H1 (cell line): Measurements from ENCODE around the gene SRRM5. TPM values are rescaled to one million over a fixed set of nuclear protein-coding genes. Genes with fewer than 3 reads are reported as not detected.

ENCODE experiments used
- CTCF ChIA-PET: fragments of 300-600 bp; sonication (Branson Sonifier 250); formaldehyde crosslinking; loops from one replicate; lab custom pipeline; 2021; ENCODE audit not compliant: partially characterized antibody; lab: Charles Lee
- POLR2A ChIA-PET: fragments of 300-600 bp; sonication (Branson Sonifier 250); formaldehyde crosslinking; loops from one replicate; lab custom pipeline; 2021; ENCODE audit warnings: inconsistent platforms; ENCODE audit not compliant: partially characterized antibody; lab: Charles Lee
- DNase-seq, 2 experiments: peaks; one replicate each; pipeline versions ENCODE4 v3.0.0 to v3.0.0-alpha.2; 2010 to 2022; ENCODE audit warnings: low spot score in 2 of 2, low read depth in 1 of 2, mixed read lengths in 1 of 2
- FAIRE-seq: peaks from 2 replicates; lab custom pipeline; 2011; peaks lifted over from hg19 to GRCh38; lab: Jason Lieb, UNC
- H2AFZ ChIP-seq: 2 replicates; pipeline ENCODE4 v1.8.1; 2012; ENCODE audit warnings: low read length, inconsistent platforms
- H2AK5ac ChIP-seq: 2 replicates; pipeline ENCODE4 v1.6.1; 2013; ENCODE audit warnings: low read depth, low read length
- H2BK120ac ChIP-seq: replicated peaks from 2 replicates; pipeline ENCODE3; 2013; ENCODE audit warnings: low read depth, low read length, inconsistent platforms
- H2BK12ac ChIP-seq: 2 replicates; pipeline ENCODE4 v1.6.1; 2013; ENCODE audit warnings: low read depth, low read length
- H2BK15ac ChIP-seq: 2 replicates; pipeline ENCODE4 v1.6.1; 2013; ENCODE audit warnings: low read length
- H2BK20ac ChIP-seq: 2 replicates; pipeline ENCODE4 v1.6.1; 2013; ENCODE audit warnings: low read length
- H2BK5ac ChIP-seq: 2 replicates; pipeline ENCODE4 v1.6.1; 2013; ENCODE audit warnings: low read depth, low read length
- H3K14ac ChIP-seq: 2 replicates; pipeline ENCODE4 v1.6.1; 2013; ENCODE audit warnings: inconsistent platforms; ENCODE audit not compliant: insufficient read length
- H3K18ac ChIP-seq: 2 replicates; pipeline ENCODE4 v1.6.1; 2013; ENCODE audit warnings: low read length; ENCODE audit errors: extremely low read depth
- H3K23ac ChIP-seq: 2 replicates; pipeline ENCODE4 v1.6.1; 2013; ENCODE audit warnings: inconsistent platforms; ENCODE audit not compliant: insufficient read length
- H3K23me2 ChIP-seq: 2 replicates; pipeline ENCODE4 v1.6.1; 2013; ENCODE audit warnings: low read depth, low read length
- H3K27ac ChIP-seq: 2 replicates; pipeline ENCODE4 v1.6.1; 2011; ENCODE audit warnings: low read depth, low read length, inconsistent platforms
- H3K27me3 ChIP-seq, 4 experiments: replicated peaks in 1 of 4; 1 replicate in 1 of 4; 2 replicates in 3 of 4; pipeline versions ENCODE4 v1.6.1 to v1.8.1; 2011 to 2013; ENCODE audit warnings: low read length in 3 of 4, mild to moderate bottlenecking in 3 of 4, inconsistent platforms in 2 of 4, mixed read lengths in 2 of 4, moderate library complexity in 1 of 4; ENCODE audit not compliant: control insufficient read depth in 3 of 4, insufficient read depth in 3 of 4; ENCODE audit errors: extremely low read depth in 1 of 4
- H3K36me3 ChIP-seq, 4 experiments: 2 replicates each; pipeline versions ENCODE4 v1.6.1 to v1.8.1; 2011 to 2013; ENCODE audit warnings: mild to moderate bottlenecking in 4 of 4, low read length in 3 of 4, moderate library complexity in 2 of 4, control low read depth in 1 of 4, inconsistent platforms in 1 of 4; ENCODE audit not compliant: insufficient read depth in 4 of 4, control insufficient read depth in 2 of 4
- H3K4ac ChIP-seq: replicated peaks from 2 replicates; pipeline ENCODE3; 2013; ENCODE audit warnings: low read length, low read depth, mixed read lengths, inconsistent platforms; ENCODE audit not compliant: insufficient read length
- H3K4me1 ChIP-seq, 4 experiments: replicated peaks in 1 of 4; 1 replicate in 1 of 4; 2 replicates in 3 of 4; pipeline versions ENCODE4 v1.6.1 to v1.8.1; 2011 to 2013; ENCODE audit warnings: low read length in 3 of 4, inconsistent platforms in 2 of 4, mixed read lengths in 1 of 4; ENCODE audit not compliant: insufficient read depth in 4 of 4, control insufficient read depth in 3 of 4
- H3K4me2 ChIP-seq, 2 experiments: 2 replicates each; pipeline versions ENCODE4 v1.6.1 to v1.8.1; 2011 to 2013; ENCODE audit warnings: low read depth in 2 of 2, low read length in 2 of 2, control low read depth in 1 of 2, inconsistent platforms in 1 of 2, mild to moderate bottlenecking in 1 of 2; ENCODE audit not compliant: insufficient read depth in 1 of 2
- H3K4me3 ChIP-seq, 4 experiments: fragments of 200-600, 300-600 bp in 1 of 4; sonication (generic), shearing (Covaris generic), sonication (Bioruptor Twin) in 1 of 4; 2 replicates each; pipeline versions ENCODE4 v1.5.1 to v1.8.1; 2011 to 2016; ENCODE audit warnings: low read length in 4 of 4, low read depth in 3 of 4, control low read depth in 2 of 4, inconsistent platforms in 2 of 4, mild to moderate bottlenecking in 2 of 4, mixed read lengths in 1 of 4, moderate library complexity in 1 of 4; ENCODE audit not compliant: insufficient read depth in 2 of 4; ENCODE audit errors: extremely low read depth in 1 of 4
- H3K56ac ChIP-seq: replicated peaks from 2 replicates; pipeline ENCODE3; 2013; ENCODE audit warnings: low read depth, mild to moderate bottlenecking, mixed read lengths, low read length, inconsistent platforms; ENCODE audit not compliant: insufficient read length
- H3K79me1 ChIP-seq: 2 replicates; pipeline ENCODE4 v1.6.1; 2013; ENCODE audit warnings: low read depth, low read length, control low read depth
- H3K79me2 ChIP-seq, 2 experiments: 2 replicates each; pipeline versions ENCODE4 v1.6.1 to v1.8.1; 2012 to 2013; ENCODE audit warnings: low read length in 2 of 2, mild to moderate bottlenecking in 2 of 2, inconsistent platforms in 1 of 2; ENCODE audit not compliant: insufficient read depth in 2 of 2, control insufficient read depth in 1 of 2
- H3K9ac ChIP-seq, 4 experiments: replicated peaks in 1 of 4; 1 replicate in 1 of 4; 2 replicates in 3 of 4; pipeline versions ENCODE4 v1.6.1 to v1.8.1; 2011 to 2013; ENCODE audit warnings: low read depth in 3 of 4, low read length in 3 of 4, control low read depth in 2 of 4, mild to moderate bottlenecking in 2 of 4, moderate library complexity in 2 of 4, inconsistent platforms in 1 of 4; ENCODE audit errors: extremely low read depth in 1 of 4
- H3K9me3 ChIP-seq, 2 experiments: 2 replicates each; pipeline versions ENCODE4 v1.6.1 to v1.8.1; 2012 to 2013; ENCODE audit warnings: mild to moderate bottlenecking in 2 of 2, moderate library complexity in 2 of 2, control low read depth in 1 of 2, inconsistent platforms in 1 of 2, low read depth in 1 of 2, low read length in 1 of 2, mixed read lengths in 1 of 2; ENCODE audit not compliant: insufficient read depth in 2 of 2
- H4K20me1 ChIP-seq, 2 experiments: replicated peaks in 1 of 2; 2 replicates each; pipeline versions ENCODE3 to v1.8.1; 2011 to 2013; ENCODE audit warnings: inconsistent platforms in 2 of 2, low read length in 2 of 2, mild to moderate bottlenecking in 1 of 2; ENCODE audit not compliant: insufficient read depth in 2 of 2, control insufficient read depth in 1 of 2
- H4K5ac ChIP-seq: 2 replicates; pipeline ENCODE4 v1.6.1; 2013; ENCODE audit warnings: low read length, low read depth, mixed read lengths, inconsistent platforms; ENCODE audit not compliant: insufficient read length
- H4K8ac ChIP-seq: 2 replicates; pipeline ENCODE4 v1.8.0; 2013; ENCODE audit warnings: mild to moderate bottlenecking, moderate library complexity, low read length, inconsistent platforms; ENCODE audit not compliant: insufficient read depth; ENCODE audit errors: extremely low read depth
- H4K91ac ChIP-seq: replicated peaks from 2 replicates; pipeline ENCODE3; 2013; ENCODE audit warnings: low read length, mixed read lengths, inconsistent platforms; ENCODE audit not compliant: insufficient read length
- BACH1 ChIP-seq: IDR thresholded peaks from 2 replicates; pipeline ENCODE4 v1.6.1; 2012; ENCODE audit warnings: low read length, improper control_type of control experiment
- BCL11A ChIP-seq, 2 experiments: IDR thresholded peaks; one replicate each; pipeline ENCODE4 v1.6.1; 2011; ENCODE audit warnings: low read depth in 2 of 2, low read length in 2 of 2, mild to moderate bottlenecking in 2 of 2
- EP300 ChIP-seq, 2 experiments: IDR thresholded peaks; 1 replicate in 1 of 2; 2 replicates in 1 of 2; pipeline ENCODE4 v1.6.1; 2011 to 2012; ENCODE audit warnings: low read depth in 2 of 2, low read length in 2 of 2, mild to moderate bottlenecking in 2 of 2, borderline replicate concordance in 1 of 2, inconsistent platforms in 1 of 2, moderate library complexity in 1 of 2
- JUND ChIP-seq: IDR thresholded peaks from 2 replicates; pipeline ENCODE4 v1.6.1; 2011; ENCODE audit warnings: mild to moderate bottlenecking, improper control_type of control experiment, low read length
- MAFK ChIP-seq: IDR thresholded peaks from 2 replicates; pipeline ENCODE4 v1.6.1; 2012; ENCODE audit warnings: low read depth, mild to moderate bottlenecking, improper control_type of control experiment, low read length
- POLR2A ChIP-seq, 2 experiments: IDR thresholded peaks; 1 replicate in 1 of 2; 2 replicates in 1 of 2; pipeline ENCODE4 v1.6.1; 2011; ENCODE audit warnings: low read depth in 2 of 2, low read length in 2 of 2, mild to moderate bottlenecking in 2 of 2; ENCODE audit errors: control extremely low read depth in 1 of 2
- POLR2AphosphoS5 ChIP-seq: IDR thresholded peaks from 2 replicates; pipeline ENCODE4 v1.6.1; 2011; ENCODE audit warnings: low read depth, low read length
- SIN3A ChIP-seq, 2 experiments: IDR thresholded peaks in 1 of 2; conservative IDR thresholded peaks in 1 of 2; 2 replicates each; pipeline ENCODE4 v1.6.1; 2011 to 2012; ENCODE audit warnings: low read length in 2 of 2, improper control_type of control experiment in 1 of 2, low read depth in 1 of 2, mild to moderate bottlenecking in 1 of 2
- SP1 ChIP-seq: IDR thresholded peaks from 2 replicates; pipeline ENCODE4 v1.6.1; 2011; ENCODE audit warnings: low read depth, low read length
- SUZ12 ChIP-seq: fragments of 200-600 bp; sonication (generic); IDR thresholded peaks from 2 replicates; pipeline ENCODE4 v1.6.1; 2012; ENCODE audit warnings: mild to moderate bottlenecking, inconsistent platforms, low read length, moderate library complexity, mixed read lengths
- TBP ChIP-seq: IDR thresholded peaks from 2 replicates; pipeline ENCODE4 v1.6.1; 2011; ENCODE audit warnings: low read depth, low read length, improper control_type of control experiment
- TEAD4 ChIP-seq: IDR thresholded peaks from 2 replicates; pipeline ENCODE4 v1.6.1; 2012; ENCODE audit warnings: low read depth, low read length, inconsistent platforms, mixed read lengths
- WGBS, 2 experiments: shearing (Covaris generic) in 1 of 2; methylation state at CpG; one replicate each; pipeline versions ENCODE4 v1.1.6 to v1.1.7; 2013 to 2015; ENCODE audit warnings: low lambda C conversion rate in 2 of 2, mixed read lengths in 2 of 2, inconsistent platforms in 1 of 2, low coverage in 1 of 2, missing lambda C conversion rate in 1 of 2; ENCODE audit not compliant: insufficient replicate concordance in 2 of 2, insufficient coverage in 1 of 2, insufficient read length in 1 of 2; ENCODE audit errors: extremely low coverage in 1 of 2, missing lambda C conversion rate in 1 of 2; 5-methylcytosine and 5-hydroxymethylcytosine counted together
- polyA plus RNA-seq, 7 experiments: library from polyadenylated mRNA; depleted of rRNA in 3 of 7; stranded (reverse) in 5 of 7; unstranded in 2 of 7; fragments of >200 nt in 5 of 7; fragments of 200-250 nt in 2 of 7; gene quantifications; 1 replicate in 5 of 7; 2 replicates in 1 of 7; 4 replicates in 1 of 7; pipeline versions ENCODE4 v1.2.1 to v1.2.3, GENCODE V29; 2011 to 2013; ENCODE audit warnings: missing spikeins in 2 of 7, mixed read lengths in 2 of 7
- total RNA-seq: library from RNA; stranded (reverse); fragmentation: NEBNext Ultra II Directional; extraction: Animal tissue kit (Norgen Biotek cat#: 25700); gene quantifications from 2 replicates; pipeline ENCODE4 v1.2.1, GENCODE V29; 2021

Gene SRRM5
- total and polyA plus RNA-seq, 2 of the 8 experiments (the other 6 are each of a cell fraction or from before 2014, with no cell fraction given) = 0.06 to 0.11 TPM

DNA sequence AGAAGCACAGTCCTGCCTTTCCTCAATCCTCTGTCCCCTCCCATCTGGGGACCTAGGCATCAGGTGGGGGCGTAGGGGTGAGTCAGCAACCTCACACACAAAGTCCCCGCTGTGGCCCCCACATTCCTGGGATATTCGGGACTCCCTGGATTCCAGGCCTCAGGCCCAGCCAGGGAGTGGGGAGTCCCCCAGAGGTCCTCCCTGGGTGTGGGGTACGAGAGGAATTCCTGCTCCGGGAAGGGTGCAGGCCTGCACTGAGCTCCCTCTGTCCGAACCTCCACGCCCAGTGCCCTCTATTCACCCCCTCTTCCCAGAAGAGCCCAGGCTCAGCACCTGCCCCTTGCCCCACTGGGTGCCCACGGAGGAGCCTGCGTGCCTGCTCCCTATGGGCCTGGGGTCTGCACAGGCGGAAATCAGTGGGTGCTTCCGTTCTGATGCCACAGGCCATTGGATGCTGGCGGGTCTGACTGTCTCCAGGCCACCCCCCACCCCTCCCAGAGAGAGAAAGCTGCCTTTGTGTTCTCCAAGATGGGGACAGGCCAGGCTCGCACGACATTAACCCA is 24.3 kb downstream of the SRRM5 start:
- no peak overlapping the region for H2BK120ac ChIP-seq
- no peak overlapping the region for H2AFZ ChIP-seq
- POLR2A ChIA-PET = interaction anchor here (0.8 to 2.0 kb wide), 6 partner anchors 14 to 103 kb away, joined by 3 to 7 read pairs (median 3); partner anchors contain the start of gene ZNF575
- peak in 1 of 2 experiments; percentile 70 for DNase-seq
- no peaks in the 10 kb centered on the region for H3K79me2 ChIP-seq
- H3K4me3 ChIP-seq = peak overlapping the region in 2 of 4 experiments; percentile 8 to 66; a peak in 2 of 8 replicates
- H3K4ac ChIP-seq = no peak overlapping the region
- H3K23me2 ChIP-seq = peaks cover 20% of the 10 kb centered on the region
- H3K79me1 ChIP-seq = peaks cover 2% of the 10 kb centered on the region; the same call in 1 of the 2 replicates
- H3K9ac ChIP-seq = no peak overlapping the region
- H4K91ac ChIP-seq = peak overlapping the region; percentile 47
- H2AK5ac ChIP-seq = no peak overlapping the region
- peak overlapping the region; percentile 52; the same call in 1 of the 2 replicates for H2BK5ac ChIP-seq
- H3K36me3 ChIP-seq = no peaks in the 10 kb centered on the region
- H3K56ac ChIP-seq = no peak overlapping the region
- TF ChIP-seq POLR2AphosphoS5 (0 out of 2 replicates have a peak, but pooled peaks have one; percentile 11), POLR2A (IDR thresholded peaks at IDR 0.05; ENCODE audit: control extremely low read depth in 1 of 2, low read depth in 2 of 2, low read length in 2 of 2) (peak in 1 of 2 experiments; percentile 32; a peak in 1 of 3 replicates), TBP (no peak), SP1 (peak; percentile 72; the same call in 1 of the 2 replicates), BCL11A (IDR thresholded peaks at IDR 0.05; ENCODE audit: low read depth in 2 of 2, low read length in 2 of 2) (no peak), BACH1 (peak; percentile 82), EP300 (IDR thresholded peaks at IDR 0.05; ENCODE audit: borderline replicate concordance in 1 of 2, low read depth in 2 of 2, low read length in 2 of 2) (0 out of 3 replicates have a peak, but pooled peaks of 1 of the 2 experiments have one; percentile 75), SIN3A (conservative IDR thresholded peaks at IDR 0.05 in 1 of 2, IDR thresholded peaks at IDR 0.05 in 1 of 2; ENCODE audit: low read depth in 1 of 2, low read length in 2 of 2) (no peak), MAFK (peak; percentile 61; the same call in 1 of the 2 replicates), JUND (peak; percentile 85; the same call in 1 of the 2 replicates), SUZ12 (no peak), TEAD4 (peak; percentile 96)
- no peak overlapping the region for H4K5ac ChIP-seq
- H3K4me1 ChIP-seq = peaks cover 9 to 31% (median 20%) of the 10 kb centered on the region in 4 experiments
- peaks cover 3 to 4% of the 10 kb centered on the region in 2 experiments for H4K20me1 ChIP-seq
- H3K18ac ChIP-seq = peak overlapping the region; percentile 48; the same call in 1 of the 2 replicates
- no peak overlapping the region for H2BK12ac ChIP-seq
- no peak overlapping the region for H3K23ac ChIP-seq
- H3K4me2 ChIP-seq = peak overlapping the region; percentile 81 to 91
- H2BK15ac ChIP-seq = no peak overlapping the region
- no peak overlapping the region for H3K27ac ChIP-seq
- H3K14ac ChIP-seq = no peak overlapping the region
- no peak overlapping the region for H2BK20ac ChIP-seq
- no peak for FAIRE-seq
- WGBS, 2 experiments = 22% methylated on average over 9 of the region's 14 CpGs; no CpG with 5 or more reads in 1 of the 2 experiments
- CTCF ChIA-PET = interaction anchor here (0.6 to 3.5 kb wide), 3 partner anchors 11 to 41 kb away, joined by 3 to 22 read pairs (median 3); partner anchors contain the start of gene IRGQ
- H3K27me3 ChIP-seq = peaks cover 11 to 40% (median 27%) of the 10 kb centered on the region in 4 experiments
- H3K9me3 ChIP-seq = no peaks in the 10 kb centered on the region
- H4K8ac ChIP-seq = peak overlapping the region; percentile 66; the same call in 1 of the 2 replicates
